ENCODE data around the gene CENPP. TPM values are rescaled to one million over a fixed set of nuclear protein-coding genes. Genes with fewer than 3 reads are reported as not detected.

CENPP gene
- total RNA-seq, 4 donors from 2014 or later = 0.88 to 12.0 (median 4.3) TPM

- Histone ChIP-seq H3K27me3 (no peaks in the 10 kb centered on the region), H3K4me3 (peak overlapping the region; percentile 75 to 88), H3K4me1 (peaks cover 4 to 12% of the 10 kb centered on the region in 2 donors), H3K9me3 (no peaks in the 10 kb centered on the region), H3K36me3 (no peaks in the 10 kb centered on the region), H3K27ac (peak overlapping the region; percentile 98 to 99)
- TF ChIP-seq, protein P1, sequence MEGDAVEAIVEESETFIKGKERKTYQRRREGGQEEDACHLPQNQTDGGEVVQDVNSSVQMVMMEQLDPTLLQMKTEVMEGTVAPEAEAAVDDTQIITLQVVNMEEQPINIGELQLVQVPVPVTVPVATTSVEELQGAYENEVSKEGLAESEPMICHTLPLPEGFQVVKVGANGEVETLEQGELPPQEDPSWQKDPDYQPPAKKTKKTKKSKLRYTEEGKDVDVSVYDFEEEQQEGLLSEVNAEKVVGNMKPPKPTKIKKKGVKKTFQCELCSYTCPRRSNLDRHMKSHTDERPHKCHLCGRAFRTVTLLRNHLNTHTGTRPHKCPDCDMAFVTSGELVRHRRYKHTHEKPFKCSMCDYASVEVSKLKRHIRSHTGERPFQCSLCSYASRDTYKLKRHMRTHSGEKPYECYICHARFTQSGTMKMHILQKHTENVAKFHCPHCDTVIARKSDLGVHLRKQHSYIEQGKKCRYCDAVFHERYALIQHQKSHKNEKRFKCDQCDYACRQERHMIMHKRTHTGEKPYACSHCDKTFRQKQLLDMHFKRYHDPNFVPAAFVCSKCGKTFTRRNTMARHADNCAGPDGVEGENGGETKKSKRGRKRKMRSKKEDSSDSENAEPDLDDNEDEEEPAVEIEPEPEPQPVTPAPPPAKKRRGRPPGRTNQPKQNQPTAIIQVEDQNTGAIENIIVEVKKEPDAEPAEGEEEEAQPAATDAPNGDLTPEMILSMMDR (IDR thresholded peaks at IDR 0.05) = no peak
- TF ChIP-seq POLR2A (IDR thresholded peaks at IDR 0.05) = peak in 1 of 2 donors; percentile 2
- DNase-seq = no peak
- intact Hi-C loops (cut with DNase I; ENCODE audit: low total_unique reads) = no loop called here
Measured at GRCh38 chr9:92325991-92326500, 293 bp downstream of the CENPP start.

DNA sequence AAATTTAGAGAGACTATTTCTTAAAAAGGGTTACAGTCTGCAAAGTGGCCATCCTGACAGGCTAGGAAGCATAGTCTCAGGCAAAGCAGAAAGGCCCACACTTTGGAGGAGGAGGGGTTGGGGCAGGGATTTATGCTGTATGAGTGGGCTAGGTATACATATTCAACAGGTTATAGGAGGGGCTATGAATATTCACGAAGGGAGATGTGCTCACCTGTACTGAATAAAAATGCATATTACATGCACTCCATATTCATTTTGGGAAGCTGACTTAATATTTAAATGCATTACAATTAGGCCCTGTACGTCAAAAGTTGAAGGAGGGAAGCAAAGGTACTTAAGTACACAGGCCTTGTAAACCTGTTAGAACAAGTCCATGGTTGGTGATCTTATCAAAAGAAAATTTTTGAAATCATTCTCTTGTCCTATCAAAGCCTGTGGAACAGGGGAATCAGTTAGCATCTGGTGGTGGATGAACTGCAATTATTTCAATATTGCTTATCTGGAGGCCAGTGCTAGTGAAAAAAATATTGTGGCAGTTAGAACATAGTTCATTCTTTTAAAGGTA is 1.6 kb downstream of the CENPP start:
- TF ChIP-seq, protein P1 (IDR thresholded peaks at IDR 0.05) = no peak
- no peak for TF ChIP-seq POLR2A (IDR thresholded peaks at IDR 0.05)
- intact Hi-C loops (cut with DNase I; ENCODE audit: low total_unique reads) = no loop called here

DNA sequence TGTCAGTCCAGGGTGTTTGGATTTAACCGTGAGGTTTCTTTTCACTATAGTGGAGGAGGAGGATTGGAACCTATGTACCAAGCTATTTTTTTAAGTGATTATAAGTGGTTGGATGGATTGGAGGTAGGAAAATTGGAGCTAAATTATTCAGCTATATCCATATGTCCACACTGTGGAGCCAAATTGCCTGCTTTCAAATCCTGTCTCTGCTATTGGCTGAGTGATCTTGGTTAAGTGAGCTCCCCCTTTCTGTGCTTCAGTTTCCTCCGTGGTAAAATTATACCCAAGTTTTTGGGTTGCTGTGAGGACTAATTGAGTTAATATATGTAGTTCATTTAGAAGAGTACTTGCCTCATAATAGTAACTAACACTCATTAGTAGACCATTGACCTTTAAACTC is 2.5 kb downstream of the CENPP start:
- intact Hi-C loops (cut with DNase I; ENCODE audit: low total_unique reads) = no loop called here
- Histone ChIP-seq H3K4me3 (no peak overlapping the region), H3K4me1 (peaks cover 4 to 12% of the 10 kb centered on the region in 2 donors), H3K27me3 (no peaks in the 10 kb centered on the region), H3K9me3 (no peaks in the 10 kb centered on the region), H3K36me3 (no peaks in the 10 kb centered on the region), H3K27ac (no peak overlapping the region)
- DNase-seq = no peak
- TF ChIP-seq, protein P1 (IDR thresholded peaks at IDR 0.05) = peak in 1 of 4 experiments; percentile 19
- TF ChIP-seq POLR2A (IDR thresholded peaks at IDR 0.05) = no peak

More for the DNA sequence above, 1.6 kb downstream of the CENPP start:
- H3K27ac ChIP-seq = no peak overlapping the region
- no peaks in the 10 kb centered on the region for H3K27me3 ChIP-seq
- DNase-seq = no peak
- no peak overlapping the region for H3K4me3 ChIP-seq
- peaks cover 4 to 12% of the 10 kb centered on the region in 2 donors for H3K4me1 ChIP-seq
- H3K9me3 ChIP-seq = no peaks in the 10 kb centered on the region
- no peaks in the 10 kb centered on the region for H3K36me3 ChIP-seq

- no peaks in the 10 kb centered on the region for H3K36me3 ChIP-seq
- intact Hi-C loops (cut with DNase I; ENCODE audit: low total_unique reads) = no loop called here
- DNase-seq = no peak
- TF ChIP-seq, protein P1 (IDR thresholded peaks at IDR 0.05) = no peak
- TF ChIP-seq POLR2A (IDR thresholded peaks at IDR 0.05) = no peak
- H3K9me3 ChIP-seq = no peaks in the 10 kb centered on the region
- no peak overlapping the region for H3K4me3 ChIP-seq
- H3K4me1 ChIP-seq = no peaks in the 10 kb centered on the region
- H3K27ac ChIP-seq = peak overlapping the region; percentile 2 to 28
- no peaks in the 10 kb centered on the region for H3K27me3 ChIP-seq
Measured at GRCh38 chr9:92332577-92333281, 7.0 kb downstream of the CENPP start.

GRCh38 chr9:92333282-92333634 is 7.5 kb downstream of the CENPP start:
- Histone ChIP-seq H3K36me3 (no peaks in the 10 kb centered on the region), H3K4me3 (no peak overlapping the region), H3K9me3 (no peaks in the 10 kb centered on the region), H3K27ac (peak overlapping the region in 1 of 2 donors; percentile 2), H3K4me1 (no peaks in the 10 kb centered on the region), H3K27me3 (no peaks in the 10 kb centered on the region)
- no peak for DNase-seq
- intact Hi-C loops (cut with DNase I; ENCODE audit: low total_unique reads) = no loop called here
- no peak for TF ChIP-seq POLR2A (IDR thresholded peaks at IDR 0.05)
- TF ChIP-seq, protein P1 (IDR thresholded peaks at IDR 0.05) = no peak
